ENCODE results near the gene CCDC178.

Gene CCDC178

DNA sequence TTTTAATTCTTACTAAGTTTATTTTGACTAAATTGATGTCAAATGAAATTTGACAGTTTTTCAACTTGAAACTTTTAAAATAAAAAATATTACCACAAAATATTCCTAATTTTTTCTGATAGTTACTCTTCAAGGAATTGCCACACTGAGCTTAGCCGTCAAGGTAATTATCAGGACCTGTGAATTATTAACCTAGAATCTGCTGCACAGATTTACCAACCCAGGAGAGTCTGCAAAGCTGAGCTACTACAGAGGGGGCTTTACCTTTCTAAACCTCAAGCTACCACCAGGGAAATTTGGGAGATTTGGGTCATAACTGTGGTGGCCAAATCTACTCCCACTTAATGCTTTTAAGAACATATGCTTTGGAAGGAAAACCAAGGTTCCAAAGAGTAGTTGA lies 324.6 kb downstream of the CCDC178 start:
- DNase-seq: no peak

DNA sequence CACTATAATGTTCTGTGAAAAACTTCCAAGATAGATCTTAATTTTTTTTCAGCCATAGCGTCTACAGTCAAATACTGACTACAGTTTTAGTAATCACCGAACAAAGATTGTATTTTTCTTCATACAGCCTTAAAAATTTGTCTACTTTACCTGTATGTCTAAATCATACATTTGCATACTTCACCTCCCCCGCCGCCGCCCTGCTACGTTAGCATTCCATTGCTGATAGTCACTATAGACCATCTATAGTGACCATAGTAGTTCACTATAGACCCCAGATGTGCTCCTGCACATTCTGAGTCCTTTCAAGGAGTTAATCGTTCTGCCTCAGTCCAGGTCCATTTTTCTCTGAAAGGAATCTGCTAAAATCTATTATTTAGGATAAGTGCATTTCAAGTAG lies 325.0 kb downstream of the CCDC178 start:
- no peak for DNase-seq

DNA sequence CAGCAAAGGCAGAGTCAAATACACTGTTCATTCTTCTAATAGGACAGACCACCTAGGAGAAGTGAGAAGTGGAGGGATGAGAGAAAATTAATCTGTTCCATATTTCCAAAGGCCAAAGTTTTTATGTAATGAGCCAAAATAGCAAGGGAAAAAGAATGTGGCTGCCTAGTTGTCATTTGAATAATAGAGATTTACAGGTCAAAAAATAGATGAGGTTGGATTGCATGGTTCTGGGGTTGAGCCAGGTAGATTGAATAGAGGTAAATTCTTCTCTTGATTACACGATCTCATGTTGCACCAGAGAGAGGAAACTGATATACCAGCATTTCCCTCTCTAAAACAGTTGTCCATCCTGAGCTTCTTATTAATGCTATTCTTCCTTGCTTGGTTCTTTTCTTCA lies 325.8 kb downstream of the CCDC178 start:
- DNase-seq: no peak

DNA sequence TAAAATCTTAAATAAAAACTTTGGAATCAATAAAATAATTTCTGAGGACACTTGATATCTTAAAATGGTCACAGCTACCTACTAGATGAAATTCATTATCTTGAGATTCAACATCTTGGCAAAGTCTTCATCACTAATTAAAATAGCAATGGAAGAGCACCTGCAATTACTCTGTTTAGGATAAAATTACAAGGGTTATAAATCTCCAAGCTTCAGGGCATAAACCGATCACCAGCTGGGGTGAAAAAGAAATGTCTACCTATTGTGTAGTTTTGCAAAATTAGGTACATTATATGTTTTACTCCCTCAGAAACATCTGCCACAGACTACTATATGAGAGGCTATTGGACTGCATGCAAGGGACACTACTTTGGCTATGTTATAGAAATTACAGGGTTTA lies 327.1 kb downstream of the CCDC178 start:
- no peak for DNase-seq

DNA sequence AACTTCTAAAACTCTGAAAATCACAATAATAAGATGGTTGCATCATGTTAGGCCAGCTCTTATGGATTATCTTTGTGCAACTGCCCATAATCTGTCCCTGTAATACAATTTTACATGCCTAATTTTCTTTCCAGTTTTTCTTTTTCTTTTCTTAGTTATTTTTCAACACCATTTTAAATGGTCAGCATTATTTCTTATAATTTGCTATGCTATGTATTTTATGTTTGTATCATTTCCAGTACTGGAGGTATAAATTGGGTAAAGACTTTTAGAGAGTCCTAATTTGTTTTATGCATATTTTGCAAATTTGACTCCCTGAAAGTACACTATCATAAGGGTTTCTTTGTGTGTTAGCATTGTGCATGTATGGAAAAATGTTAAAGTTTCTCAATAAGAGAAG lies 333.0 kb downstream of the CCDC178 start:
- no peak for DNase-seq

DNA sequence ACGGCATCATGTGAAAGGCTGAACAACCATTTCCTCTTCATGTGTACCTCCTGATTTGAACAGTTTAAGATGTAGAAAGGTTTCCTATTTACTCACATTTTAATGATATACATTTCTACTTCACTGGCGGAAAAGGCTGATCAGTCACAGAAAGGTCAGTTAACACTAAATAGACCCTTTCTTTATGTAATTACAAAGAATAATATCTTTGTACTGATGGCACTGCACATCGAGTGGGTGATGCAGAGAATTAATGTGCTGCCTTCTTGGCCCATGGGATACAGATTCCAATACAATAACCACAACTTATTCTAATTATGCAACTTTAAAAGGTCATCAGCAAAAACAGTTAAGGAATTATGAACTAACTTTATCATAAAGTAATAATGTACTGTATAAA lies 339.2 kb downstream of the CCDC178 start:
- DNase-seq: no peak

DNA sequence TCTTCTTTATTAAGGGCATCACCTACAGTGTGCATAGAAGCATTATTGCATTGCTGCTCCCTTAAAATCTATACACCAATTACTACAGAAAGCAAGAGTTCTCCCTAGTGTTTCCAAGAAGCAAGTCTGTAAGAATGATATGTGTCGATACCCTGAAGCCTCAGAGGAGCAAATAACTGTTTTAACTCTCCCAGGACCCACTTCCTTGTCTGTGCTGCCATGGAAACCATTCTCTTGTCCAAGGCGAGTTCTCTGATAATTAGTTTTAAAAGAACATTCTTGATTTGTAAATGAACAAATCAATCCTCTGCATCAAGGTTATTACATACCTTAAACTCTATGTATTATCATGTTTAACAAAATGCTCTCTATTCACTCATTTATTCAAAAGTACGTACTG lies 340.9 kb downstream of the CCDC178 start:
- DNase-seq: no peak

DNA sequence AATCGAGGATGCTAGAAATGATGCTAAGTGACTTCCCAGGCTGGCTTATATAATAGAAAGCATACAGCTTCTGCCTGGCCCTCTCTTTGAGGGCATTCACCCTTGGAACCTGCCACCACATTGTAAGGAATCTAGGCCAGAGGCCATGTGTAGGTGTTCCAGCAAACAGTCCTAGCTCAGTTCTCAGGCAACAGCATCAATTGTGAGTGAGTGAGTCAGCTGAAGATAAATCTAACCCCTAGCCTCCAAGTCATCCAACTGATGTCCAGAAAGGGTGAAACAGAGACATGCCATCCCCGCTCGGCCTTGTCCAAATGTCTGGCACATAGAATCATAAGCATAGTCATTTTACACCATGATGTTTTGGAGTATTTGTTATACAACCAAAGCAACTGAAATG lies 343.4 kb downstream of the CCDC178 start:
- no peak for DNase-seq

DNA sequence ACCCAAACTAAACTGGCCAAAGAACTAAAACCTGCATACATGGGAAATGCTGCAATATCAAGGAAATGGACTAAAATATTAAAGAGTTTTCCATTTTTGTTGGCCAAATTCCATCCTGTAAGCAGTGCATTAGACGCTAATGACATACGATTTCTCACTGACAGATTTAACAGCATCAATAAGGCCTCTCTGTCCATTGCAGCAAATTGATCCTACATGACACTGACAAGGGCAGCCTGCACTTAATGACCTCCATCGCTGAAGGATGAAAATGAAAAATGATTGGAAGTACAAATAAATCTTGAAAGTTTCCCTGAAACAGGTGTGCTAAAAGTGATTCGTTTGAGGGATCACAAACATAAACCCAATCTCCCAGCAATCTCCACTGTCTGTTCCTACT lies 350.1 kb downstream of the CCDC178 start:
- no peak for DNase-seq

DNA sequence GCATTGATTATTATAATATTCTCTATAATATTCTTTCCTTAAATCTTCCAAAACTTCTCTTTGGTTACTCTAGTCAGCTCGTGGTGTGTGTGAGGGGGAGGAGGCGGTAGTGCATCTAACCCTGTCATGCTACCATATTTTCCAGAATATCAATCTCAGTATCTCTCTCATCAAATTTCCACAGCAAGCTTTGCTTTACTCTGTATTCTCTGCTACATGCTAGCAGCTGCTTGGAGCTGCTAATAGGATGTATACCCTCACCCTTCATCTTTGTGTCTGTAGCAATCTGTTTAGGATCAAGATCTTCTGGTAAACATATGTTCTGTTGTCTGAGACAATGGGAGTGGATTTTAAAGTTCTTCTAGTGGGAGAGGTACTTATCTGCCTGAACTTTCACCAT lies 363.9 kb downstream of the CCDC178 start:
- DNase-seq: no peak

DNA sequence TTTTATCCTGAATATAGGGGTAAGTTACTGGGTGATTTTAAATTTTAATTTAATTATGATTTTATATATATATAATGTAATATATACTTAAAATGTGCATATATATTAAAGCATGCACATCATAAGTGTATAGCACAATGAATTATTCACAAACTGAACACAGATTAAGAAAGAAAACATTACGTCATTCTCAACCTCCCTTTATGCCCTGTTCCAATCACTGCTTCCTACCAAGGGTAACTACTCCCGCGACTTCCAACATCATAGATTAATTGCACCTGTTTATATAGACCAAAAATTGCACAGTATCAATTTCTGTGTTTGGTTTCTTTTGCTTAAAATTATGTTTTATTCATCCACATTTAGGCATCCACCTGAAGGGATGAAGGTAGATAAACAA lies 366.4 kb downstream of the CCDC178 start:
- no peak for DNase-seq

DNA sequence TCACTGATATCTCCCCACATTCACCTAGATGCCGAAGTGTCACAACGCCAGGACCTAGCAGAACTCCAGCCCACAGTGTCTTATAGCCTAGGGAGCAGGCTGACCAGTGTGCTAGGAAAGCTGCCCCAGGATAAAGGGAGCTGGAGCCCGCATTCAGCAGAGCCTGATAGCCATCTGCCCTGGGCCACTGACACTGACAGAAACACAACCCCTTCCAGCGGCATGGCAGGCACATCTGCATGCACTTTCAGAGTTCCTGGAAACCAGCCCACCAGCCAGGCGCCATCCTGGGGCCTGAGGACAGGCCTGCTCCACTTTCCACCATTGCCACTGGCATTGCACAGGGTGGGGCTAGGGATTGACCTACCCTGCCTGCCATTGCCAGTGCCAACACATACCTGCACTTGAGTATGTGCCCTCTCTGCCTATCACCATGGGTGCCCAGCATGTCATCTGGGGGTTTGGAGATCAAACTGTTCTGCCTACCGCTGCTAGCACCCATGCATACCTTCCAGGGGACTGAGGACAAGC lies 377.6 kb downstream of the CCDC178 start:
- no peak for DNase-seq

DNA sequence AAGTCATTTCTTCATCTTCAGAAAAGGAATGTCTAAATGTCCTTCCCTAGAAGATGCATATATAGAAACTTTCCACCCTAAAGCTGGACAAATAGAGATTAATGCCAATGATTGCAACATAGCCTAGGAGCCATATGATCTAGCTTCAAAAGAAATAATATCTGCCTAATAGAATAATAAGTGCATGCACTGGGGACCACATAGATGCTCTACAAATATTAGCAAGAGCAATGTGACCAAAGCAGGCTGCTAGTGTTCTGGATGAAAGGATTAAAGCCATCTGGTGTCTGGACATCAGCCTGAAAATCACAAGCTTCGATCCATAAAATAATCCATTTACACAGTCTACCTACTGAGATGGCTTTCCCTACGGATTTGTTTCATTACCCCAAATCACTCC lies 387.6 kb downstream of the CCDC178 start:
- DNase-seq: no peak

DNA sequence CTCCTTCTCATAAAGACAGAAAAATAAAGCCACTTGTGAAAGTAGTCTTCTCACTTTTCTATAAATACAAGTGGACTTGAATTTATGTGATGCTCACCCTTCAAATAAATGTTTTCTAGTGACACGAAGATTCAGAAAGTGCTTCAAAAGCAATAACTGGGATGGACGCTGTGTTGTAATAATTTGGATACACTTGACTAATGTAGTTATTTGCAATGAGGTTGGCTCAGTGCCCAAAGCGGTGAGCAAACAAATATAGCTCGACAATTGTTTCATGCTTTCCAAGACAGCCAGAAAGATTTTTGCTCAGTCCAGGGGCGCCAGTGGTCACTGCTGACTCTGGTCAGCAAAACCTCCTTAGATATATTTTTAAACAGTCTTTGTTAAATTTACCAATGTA lies 389.1 kb downstream of the CCDC178 start:
- DNase-seq: no peak

DNA sequence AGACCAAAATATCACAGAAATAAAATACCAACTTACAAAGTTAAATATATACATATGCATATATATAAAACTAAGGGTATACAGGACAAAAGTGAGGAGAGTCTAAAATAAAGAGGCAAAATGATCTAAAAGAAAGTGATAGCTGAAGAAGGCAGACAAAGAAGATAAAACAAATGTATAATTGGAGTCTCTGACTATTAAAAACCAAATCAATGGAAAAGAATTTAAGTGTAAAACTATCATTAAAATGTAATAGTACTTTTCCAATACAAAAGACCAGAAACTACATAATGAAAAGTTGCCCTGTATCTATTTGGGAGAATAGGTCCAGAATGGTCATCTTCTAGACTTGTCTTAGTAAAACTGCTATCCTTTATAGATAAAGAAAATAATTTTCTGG lies 400.3 kb downstream of the CCDC178 start:
- no peak for DNase-seq

DNA sequence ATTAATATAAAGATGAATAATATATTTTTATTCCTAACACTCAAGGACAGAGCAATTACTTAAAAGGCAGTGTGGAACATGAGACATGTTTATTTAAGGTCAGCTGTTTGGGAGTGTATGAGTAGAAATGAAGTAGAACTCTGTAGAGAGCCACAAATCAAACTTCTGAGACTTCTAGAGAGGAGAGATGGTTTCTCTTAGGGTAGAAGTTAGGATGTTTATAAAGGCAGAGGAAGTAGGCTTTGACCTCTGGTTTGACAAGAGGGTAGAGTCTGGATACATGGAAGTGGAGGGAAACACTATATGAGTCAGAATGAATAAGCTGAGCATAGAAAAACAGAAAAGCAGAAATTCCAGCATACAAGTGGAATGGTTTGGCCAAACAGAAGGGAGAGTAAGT lies 405.6 kb downstream of the CCDC178 start:
- no peak for DNase-seq

DNA sequence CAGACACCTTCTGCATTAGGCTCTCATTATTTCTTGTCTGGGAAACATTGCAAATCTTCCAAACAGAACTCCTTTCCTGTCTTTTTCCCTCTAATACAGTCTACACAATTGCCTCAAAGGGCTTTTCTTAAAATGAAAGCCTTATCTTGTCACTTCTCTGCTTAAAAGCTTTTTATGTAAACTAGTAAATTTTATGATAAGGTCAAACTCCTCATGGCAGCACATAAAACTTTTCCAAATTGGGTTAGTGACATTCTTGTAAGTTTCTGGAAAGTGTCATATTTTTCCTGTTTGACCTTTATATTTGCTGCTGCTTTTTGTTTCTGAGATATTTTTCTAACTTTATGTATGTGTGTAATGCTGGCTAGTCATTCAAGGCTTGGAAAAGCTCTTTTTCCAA lies 406.3 kb downstream of the CCDC178 start:
- DNase-seq: no peak

DNA sequence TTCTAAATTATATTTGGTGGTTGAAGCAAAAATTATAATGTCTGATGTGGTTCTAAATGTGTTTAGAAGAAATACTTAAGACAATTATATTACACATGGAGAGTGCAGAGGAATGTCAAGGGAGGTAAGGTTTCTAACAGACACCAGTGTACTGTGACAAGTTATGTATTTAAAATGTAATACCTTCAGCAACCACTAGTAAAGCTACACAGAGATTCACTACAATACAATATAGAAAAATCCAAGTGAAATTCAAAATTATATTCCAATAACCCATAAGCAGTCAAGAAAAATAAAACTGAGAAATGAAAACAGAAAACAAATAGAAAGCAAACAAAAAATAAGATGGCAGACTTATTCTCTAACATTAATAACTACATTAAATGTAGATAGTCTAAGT lies 418.2 kb downstream of the CCDC178 start:
- DNase-seq: no peak

DNA sequence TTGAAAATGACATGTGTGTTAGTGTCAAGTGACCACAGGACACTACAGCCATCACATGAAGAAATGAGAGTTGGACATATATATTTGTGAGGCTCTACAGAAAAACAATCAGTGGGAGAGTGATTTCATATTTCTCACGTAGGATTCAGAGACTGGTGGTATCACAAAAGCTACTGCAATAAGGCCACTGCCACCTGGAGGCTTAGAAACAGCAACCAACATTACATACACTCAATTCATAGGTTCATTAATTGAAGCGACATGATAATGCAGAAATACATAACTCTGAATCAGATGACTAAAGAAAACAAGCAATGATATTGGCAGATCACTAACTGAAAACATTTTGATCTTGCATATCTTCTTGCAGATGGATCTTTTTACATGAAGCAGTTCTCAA lies 419.6 kb downstream of the CCDC178 start:
- no peak for DNase-seq

DNA sequence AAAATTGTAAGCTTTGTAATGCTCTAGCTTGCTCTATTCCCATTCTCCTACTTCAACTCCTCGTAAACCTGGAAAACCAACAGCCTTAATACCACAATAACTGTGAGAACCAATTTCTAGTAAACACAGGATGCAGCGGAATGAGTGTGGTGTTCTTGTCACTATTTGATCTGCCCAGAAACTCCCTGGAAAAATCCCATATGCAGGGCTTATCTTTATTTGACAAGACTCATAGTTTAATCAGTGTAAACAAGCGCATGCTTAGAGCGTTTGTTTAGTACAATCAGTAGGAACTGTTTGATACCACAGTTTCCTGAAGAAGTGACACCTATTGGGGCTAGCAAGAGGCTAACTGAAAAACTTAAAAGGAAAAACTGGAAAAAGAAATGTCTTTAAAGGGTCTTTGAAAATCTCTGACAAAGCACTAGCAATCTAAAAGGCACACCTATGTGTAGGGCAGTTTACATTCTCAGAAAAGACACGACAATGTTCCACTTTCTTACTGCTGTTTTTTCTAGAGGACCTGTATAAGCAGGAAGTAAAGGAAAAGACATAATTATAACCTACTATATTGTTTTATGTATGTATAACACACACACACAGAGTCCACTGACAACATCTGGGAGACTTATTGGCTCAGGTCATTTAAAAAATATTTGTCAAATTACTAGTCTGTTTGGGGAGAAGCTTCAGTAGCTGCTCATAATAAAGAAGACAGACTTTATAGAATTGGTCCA lies 426.3 kb downstream of the CCDC178 start:
- no peak for DNase-seq

DNA sequence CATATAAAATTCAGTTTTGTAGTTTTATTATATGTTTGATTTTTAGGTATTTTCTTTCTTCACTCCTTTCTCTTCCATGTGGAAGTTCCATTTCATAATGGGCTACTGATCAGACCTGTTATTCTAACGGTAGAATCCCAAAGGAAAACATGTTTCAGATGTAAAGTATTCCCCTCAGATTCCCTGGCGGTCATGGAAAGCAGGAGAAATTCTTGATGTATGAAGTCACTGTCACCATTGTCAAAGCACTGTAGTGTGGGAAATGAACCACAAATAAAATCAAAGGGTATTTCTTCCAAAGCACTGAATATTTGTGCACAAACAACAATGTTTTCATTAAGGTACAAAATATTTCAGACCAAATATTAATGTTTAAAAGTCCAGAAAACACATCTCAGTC lies 430.4 kb downstream of the CCDC178 start:
- no peak for DNase-seq

DNA sequence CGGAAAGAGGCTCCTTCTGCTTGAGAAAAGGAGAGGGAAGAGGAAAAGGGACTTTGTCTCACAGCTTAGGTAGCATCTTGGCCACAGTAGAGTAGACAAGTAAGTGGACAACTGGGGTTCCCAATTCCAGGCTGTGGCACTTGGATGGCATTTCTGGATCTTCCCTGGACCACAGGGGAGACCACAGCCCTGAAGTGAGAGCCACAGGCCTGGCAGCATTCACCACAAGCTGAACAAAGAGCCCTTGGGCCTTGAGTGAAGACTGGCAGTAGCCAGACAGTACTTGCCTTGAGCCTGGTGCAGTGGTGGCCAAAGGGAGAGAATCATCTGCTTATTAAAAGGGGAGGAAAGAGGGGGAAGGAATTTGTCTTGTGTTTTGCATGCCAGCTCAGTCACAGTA lies 441.6 kb downstream of the CCDC178 start:
- no peak for DNase-seq

DNA sequence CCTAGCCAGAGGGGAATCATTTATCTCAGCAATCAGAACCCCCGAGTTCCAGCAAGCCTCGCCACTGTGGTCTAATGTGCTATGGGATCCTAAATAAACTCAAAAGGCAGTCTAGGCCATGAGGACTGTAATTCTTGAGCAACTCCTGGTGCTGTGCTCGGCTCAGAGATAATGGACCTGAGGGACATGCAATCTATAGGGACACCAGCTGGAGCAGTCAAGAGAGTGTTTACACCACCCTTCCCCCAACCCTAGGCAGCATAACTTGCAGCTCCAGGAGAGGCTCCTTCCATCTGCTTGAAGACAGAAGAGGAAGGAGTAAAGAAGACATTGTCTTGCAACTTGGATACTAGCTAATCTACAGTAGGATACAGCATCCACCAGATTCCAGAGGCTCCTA lies 442.2 kb downstream of the CCDC178 start:
- DNase-seq: no peak

DNA sequence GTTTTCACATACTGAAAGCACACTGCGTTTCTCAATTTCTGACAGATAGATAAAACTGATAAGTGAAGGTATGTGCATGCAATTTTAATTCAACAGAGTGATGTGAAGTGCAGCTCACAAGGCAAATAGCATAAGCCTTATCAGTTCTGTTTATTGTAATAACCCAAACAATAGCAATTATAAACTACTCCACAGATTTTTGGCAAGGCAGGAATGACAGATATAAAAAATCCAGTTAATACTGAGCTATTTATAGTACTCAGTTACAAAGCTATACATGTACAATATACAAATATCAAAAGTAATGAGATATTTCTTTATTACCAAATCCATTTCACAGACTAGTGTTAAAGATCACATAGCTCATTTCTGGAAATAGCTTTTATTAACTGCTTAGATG lies 456.8 kb downstream of the CCDC178 start:
- no peak for DNase-seq

DNA sequence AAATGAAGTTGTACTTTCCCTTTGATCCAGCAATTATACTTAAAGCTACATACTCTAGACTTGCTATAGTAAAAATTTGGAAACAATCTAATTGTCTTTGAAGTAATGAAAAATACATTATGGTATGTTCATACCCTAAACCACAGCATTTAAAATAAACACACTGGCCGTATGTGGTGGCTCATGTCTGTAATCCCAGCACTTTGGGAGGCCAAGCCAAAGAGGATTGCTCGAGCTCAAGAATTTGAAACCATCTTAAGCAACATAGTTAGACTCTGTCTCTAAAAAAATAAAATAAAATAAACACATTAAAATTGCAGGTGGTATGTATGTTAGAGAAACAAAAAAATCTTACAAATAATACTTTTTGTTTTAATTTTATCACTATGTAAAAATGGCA lies 459.6 kb downstream of the CCDC178 start:
- no peak for DNase-seq

Data from NK-92 treated with Interleukin-12 subunit alpha and Interleukin-12 subunit beta, amount 100 ng/mL, for 24 hours (cell line).